Measurements from ENCODE around the gene RUNX1. TPM values are rescaled to one million over a fixed set of nuclear protein-coding genes. Genes with fewer than 3 reads are reported as not detected.

RUNX1 gene
- total and polyA plus RNA-seq, 2 of the 13 experiments (the other 11 are each of a cell fraction or from before 2014, with no cell fraction given) = 5.4 to 6.4 TPM

DNA sequence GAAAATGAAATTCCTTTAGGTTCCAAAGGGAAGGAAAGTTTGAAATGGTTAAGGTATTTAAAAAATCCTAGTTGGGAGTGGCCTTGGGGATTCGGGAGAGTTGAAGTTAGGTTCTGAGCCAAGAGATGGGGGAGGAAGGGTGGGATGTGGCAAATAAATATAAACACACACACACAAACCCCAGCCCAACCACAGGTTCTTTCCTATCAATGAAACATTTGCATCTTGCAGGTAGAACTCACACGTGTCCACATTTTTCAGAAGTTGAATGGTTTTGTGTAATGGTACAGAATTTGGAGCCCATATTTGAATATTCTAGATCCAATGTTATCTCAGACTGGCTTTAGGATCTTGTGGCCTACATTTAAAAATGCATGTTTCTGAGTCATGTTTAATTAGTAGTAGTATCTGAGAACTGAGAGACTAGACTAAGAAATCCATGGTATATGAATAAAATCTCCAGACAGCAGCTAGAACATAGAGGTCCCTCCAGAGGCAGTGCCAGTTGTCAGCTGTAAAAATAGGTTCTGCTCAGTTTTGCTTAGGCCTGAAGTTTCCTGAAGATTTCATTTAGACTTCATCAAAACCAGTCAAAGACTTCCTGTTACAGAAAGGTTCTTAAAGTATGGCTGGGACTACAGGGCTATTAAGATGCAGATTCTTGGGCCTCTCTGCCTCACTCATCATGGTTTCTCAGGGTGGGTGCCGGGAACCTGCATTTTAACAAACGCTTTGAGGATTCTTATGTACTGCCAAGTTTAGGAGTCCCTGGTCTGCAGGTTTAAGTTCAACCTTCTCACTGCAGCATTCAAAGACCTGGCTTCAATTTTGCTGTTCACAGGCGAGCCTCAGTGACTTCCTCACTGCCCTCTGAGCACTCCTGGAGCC, 21.3 kb downstream of the RUNX1 start (continued):
- TF ChIP-seq, protein P1, sequence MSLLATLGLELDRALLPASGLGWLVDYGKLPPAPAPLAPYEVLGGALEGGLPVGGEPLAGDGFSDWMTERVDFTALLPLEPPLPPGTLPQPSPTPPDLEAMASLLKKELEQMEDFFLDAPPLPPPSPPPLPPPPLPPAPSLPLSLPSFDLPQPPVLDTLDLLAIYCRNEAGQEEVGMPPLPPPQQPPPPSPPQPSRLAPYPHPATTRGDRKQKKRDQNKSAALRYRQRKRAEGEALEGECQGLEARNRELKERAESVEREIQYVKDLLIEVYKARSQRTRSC (CRISPR knock-in tag; IDR thresholded peaks at IDR 0.05; ENCODE audit: low read depth) = no peak
- TF ChIP-seq PCBP1 (IDR thresholded peaks at IDR 0.05; ENCODE audit: borderline replicate concordance, low read depth, low read length) (no peak), HDAC1 (CRISPR knock-in tag; IDR thresholded peaks at IDR 0.05) (0 out of 2 replicates have a peak, but pooled peaks have one; percentile 23), ZNF335 (CRISPR knock-in tag; IDR thresholded peaks at IDR 0.05) (no peak), ZSCAN20 (CRISPR knock-in tag; IDR thresholded peaks at IDR 0.05; ENCODE audit: borderline replicate concordance) (no peak), ARID4A (CRISPR knock-in tag; IDR thresholded peaks at IDR 0.05; ENCODE audit: borderline replicate concordance) (no peak), MTA3 (CRISPR knock-in tag; IDR thresholded peaks at IDR 0.05) (no peak), NR2F2 (IDR thresholded peaks at IDR 0.05; ENCODE audit: borderline replicate concordance, low read depth) (peak; percentile 3; the same call in 1 of the 2 replicates), ZNF749 (CRISPR knock-in tag; IDR thresholded peaks at IDR 0.05; ENCODE audit: borderline replicate concordance) (no peak), BRD4 (CRISPR knock-in tag; IDR thresholded peaks at IDR 0.05) (no peak), ZNF235 (CRISPR knock-in tag; IDR thresholded peaks at IDR 0.05; ENCODE audit: borderline replicate concordance) (no peak), ZBTB49 (CRISPR knock-in tag; IDR thresholded peaks at IDR 0.05; ENCODE audit: borderline replicate concordance) (no peak), ZNF615 (CRISPR knock-in tag; IDR thresholded peaks at IDR 0.05; ENCODE audit: borderline replicate concordance) (no peak), GTF3A (CRISPR knock-in tag; conservative IDR thresholded peaks at IDR 0.05) (no peak), PRDM4 (CRISPR knock-in tag; IDR thresholded peaks at IDR 0.05; ENCODE audit: borderline replicate concordance) (no peak)
- TF ChIP-seq, protein P2, sequence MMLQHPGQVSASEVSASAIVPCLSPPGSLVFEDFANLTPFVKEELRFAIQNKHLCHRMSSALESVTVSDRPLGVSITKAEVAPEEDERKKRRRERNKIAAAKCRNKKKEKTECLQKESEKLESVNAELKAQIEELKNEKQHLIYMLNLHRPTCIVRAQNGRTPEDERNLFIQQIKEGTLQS (CRISPR knock-in tag; IDR thresholded peaks at IDR 0.05) = no peak

Measured in HepG2 (cell line).